ENCODE measurements around the gene MAP3K5. TPM values are rescaled to one million over a fixed set of nuclear protein-coding genes. Genes with fewer than 3 reads are reported as not detected.

The MAP3K5 gene
- total and polyA plus RNA-seq, 2 donors (not counting 1 experiment from before 2014, with no cell fraction given) = 10.9 to 62.6 TPM

DNA sequence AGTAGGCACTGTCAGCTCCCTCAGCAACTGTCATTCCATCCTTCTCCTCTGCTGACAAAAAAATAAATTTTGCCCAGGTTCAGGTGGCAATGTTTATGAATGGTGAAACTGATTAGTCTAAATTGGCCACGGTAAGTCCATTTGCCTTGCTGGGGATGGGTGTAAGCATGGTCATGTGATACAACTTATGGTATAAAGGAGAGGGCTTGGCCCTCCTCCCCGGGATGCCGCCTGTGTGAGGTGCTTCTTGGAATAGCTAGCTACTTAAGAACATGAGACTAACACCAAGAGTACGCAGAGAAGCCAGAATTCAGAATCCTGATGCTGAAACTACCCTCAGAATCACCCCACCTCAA, 147.7 kb downstream of the MAP3K5 start:
- Histone ChIP-seq H3K9ac (ENCODE audit: insufficient read depth, low read length) (no peak overlapping the region), H3K36me3 (ENCODE audit: control insufficient read depth, insufficient read depth, low read length) (no peaks in the 10 kb centered on the region), H3K27me3 (ENCODE audit: control insufficient read depth, insufficient read depth, low read length) (no peaks in the 10 kb centered on the region), H3K9me3 (ENCODE audit: control insufficient read depth, insufficient read depth, low read depth, low read length) (no peaks in the 10 kb centered on the region), H3K4me2 (ENCODE audit: extremely low read depth, insufficient read depth, low read length) (no peak overlapping the region), H3K4me3 (replicated peaks in 1 of 4; ENCODE audit: control extremely low read depth in 1 of 4, insufficient read depth in 1 of 4, low read depth in 3 of 4, low read length in 4 of 4) (no peak overlapping the region), H3K27ac (ENCODE audit: insufficient read depth, low read length) (peak overlapping the region; percentile 22), H3K4me1 (ENCODE audit: control insufficient read depth, extremely low read depth, insufficient read depth, low read length) (peaks cover 8% of the 10 kb centered on the region), H2AFZ (ENCODE audit: low read length) (no peak overlapping the region), H4K20me1 (ENCODE audit: control insufficient read depth, extremely low read depth, insufficient read depth, low read length) (no peaks in the 10 kb centered on the region), H3K79me2 (ENCODE audit: control insufficient read depth, insufficient read depth, low read length) (no peaks in the 10 kb centered on the region)
- TF ChIP-seq, protein P1, sequence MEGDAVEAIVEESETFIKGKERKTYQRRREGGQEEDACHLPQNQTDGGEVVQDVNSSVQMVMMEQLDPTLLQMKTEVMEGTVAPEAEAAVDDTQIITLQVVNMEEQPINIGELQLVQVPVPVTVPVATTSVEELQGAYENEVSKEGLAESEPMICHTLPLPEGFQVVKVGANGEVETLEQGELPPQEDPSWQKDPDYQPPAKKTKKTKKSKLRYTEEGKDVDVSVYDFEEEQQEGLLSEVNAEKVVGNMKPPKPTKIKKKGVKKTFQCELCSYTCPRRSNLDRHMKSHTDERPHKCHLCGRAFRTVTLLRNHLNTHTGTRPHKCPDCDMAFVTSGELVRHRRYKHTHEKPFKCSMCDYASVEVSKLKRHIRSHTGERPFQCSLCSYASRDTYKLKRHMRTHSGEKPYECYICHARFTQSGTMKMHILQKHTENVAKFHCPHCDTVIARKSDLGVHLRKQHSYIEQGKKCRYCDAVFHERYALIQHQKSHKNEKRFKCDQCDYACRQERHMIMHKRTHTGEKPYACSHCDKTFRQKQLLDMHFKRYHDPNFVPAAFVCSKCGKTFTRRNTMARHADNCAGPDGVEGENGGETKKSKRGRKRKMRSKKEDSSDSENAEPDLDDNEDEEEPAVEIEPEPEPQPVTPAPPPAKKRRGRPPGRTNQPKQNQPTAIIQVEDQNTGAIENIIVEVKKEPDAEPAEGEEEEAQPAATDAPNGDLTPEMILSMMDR (conservative IDR thresholded peaks at IDR 0.05 in 1 of 2, IDR thresholded peaks at IDR 0.05 in 1 of 2; ENCODE audit: low read depth in 1 of 2, low read length in 2 of 2) = no peak
- no peak for TF ChIP-seq EZH2 (IDR thresholded peaks at IDR 0.05; ENCODE audit: low read length, missing control alignments)
- no peak for DNase-seq (ENCODE audit: low read depth in 2 of 2)

DNA sequence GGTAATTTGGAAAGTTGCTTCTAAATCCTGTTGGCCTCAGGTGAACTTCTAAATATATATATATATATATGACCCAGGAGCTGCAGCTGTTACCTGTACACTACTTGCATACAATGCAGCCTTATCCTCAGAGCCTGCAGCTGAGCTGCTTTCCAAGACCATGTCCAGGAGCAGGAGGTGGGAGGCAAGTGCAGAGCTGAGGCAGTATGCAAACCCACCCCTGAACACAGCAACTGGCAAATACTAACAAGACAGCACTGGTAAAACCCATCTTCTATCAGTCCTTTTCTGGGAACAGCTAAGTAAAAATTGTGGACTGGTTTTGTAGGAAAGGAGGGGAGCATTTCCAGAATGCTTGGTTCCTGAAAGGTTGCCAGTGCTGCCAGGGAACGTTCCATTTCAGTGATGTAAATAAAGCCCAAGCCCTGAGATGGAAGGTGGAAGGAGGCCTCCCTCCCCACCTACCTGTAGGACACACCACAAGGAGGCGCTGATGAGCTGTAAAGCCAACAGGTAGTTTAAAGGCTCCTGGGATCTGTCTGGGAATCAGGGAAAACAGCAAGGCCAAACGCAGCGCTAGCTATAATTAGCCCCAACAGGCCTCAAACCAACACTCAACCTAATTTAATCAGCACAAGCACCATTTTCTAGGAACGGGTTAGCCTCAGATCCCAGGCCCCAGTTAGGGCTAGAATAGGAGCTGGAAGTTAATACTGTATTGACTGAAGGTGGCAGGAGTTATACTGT, 148.3 kb downstream of the MAP3K5 start:
- no peaks in the 10 kb centered on the region for H3K9me3 ChIP-seq (ENCODE audit: control insufficient read depth, insufficient read depth, low read depth, low read length)
- H3K4me2 ChIP-seq (ENCODE audit: extremely low read depth, insufficient read depth, low read length) = no peak overlapping the region
- H4K20me1 ChIP-seq (ENCODE audit: control insufficient read depth, extremely low read depth, insufficient read depth, low read length) = no peaks in the 10 kb centered on the region
- no peak overlapping the region for H2AFZ ChIP-seq (ENCODE audit: low read length)
- H3K27ac ChIP-seq (ENCODE audit: insufficient read depth, low read length) = peak overlapping the region; percentile 22
- no peaks in the 10 kb centered on the region for H3K79me2 ChIP-seq (ENCODE audit: control insufficient read depth, insufficient read depth, low read length)
- H3K36me3 ChIP-seq (ENCODE audit: control insufficient read depth, insufficient read depth, low read length) = no peaks in the 10 kb centered on the region
- no peaks in the 10 kb centered on the region for H3K27me3 ChIP-seq (ENCODE audit: control insufficient read depth, insufficient read depth, low read length)
- DNase-seq (ENCODE audit: low read depth in 2 of 2) = peak; percentile 84 to 89
- no peak overlapping the region for H3K4me3 ChIP-seq (replicated peaks in 1 of 4; ENCODE audit: control extremely low read depth in 1 of 4, insufficient read depth in 1 of 4, low read depth in 3 of 4, low read length in 4 of 4)
- H3K4me1 ChIP-seq (ENCODE audit: control insufficient read depth, extremely low read depth, insufficient read depth, low read length) = peaks cover 8% of the 10 kb centered on the region
- no peak overlapping the region for H3K9ac ChIP-seq (ENCODE audit: insufficient read depth, low read length)
- no peak for TF ChIP-seq EZH2 (IDR thresholded peaks at IDR 0.05; ENCODE audit: low read length, missing control alignments)
- TF ChIP-seq, protein P1 (conservative IDR thresholded peaks at IDR 0.05 in 1 of 2, IDR thresholded peaks at IDR 0.05 in 1 of 2; ENCODE audit: low read depth in 1 of 2, low read length in 2 of 2) = peak; percentile 90 to 93

DNA sequence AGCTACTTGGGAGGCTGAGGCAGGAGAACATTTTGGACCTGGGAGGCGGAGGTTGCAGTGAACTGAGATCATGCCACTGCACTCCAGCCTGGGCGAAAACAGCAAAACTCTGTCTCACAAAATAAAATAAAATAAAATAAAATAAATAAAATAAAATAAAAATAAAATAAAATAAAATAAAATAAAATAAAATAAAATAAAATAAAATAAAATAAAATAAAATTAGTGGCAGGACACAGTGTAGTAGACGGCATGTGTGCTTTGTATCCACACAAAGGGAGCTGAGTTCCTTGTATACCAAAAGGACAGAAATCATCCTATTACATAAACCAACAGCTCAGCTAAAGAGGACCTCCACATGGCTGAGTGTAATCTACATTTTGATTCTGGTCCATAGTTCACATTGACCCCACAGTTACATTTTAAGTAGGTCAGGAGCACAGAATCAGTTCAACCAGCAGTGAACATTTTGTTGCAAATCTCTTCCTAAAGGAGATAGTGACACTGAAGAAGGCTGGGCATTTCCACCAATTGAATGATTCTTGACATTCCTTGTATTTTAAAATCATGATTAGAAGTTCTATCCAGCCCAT, 150.3 kb downstream of the MAP3K5 start:
- no peak for TF ChIP-seq EZH2 (IDR thresholded peaks at IDR 0.05; ENCODE audit: low read length, missing control alignments)
- TF ChIP-seq, protein P1 (conservative IDR thresholded peaks at IDR 0.05 in 1 of 2, IDR thresholded peaks at IDR 0.05 in 1 of 2; ENCODE audit: low read depth in 1 of 2, low read length in 2 of 2) = no peak
- Histone ChIP-seq H3K4me2 (ENCODE audit: extremely low read depth, insufficient read depth, low read length) (no peak overlapping the region), H4K20me1 (ENCODE audit: control insufficient read depth, extremely low read depth, insufficient read depth, low read length) (no peaks in the 10 kb centered on the region), H2AFZ (ENCODE audit: low read length) (no peak overlapping the region), H3K4me3 (replicated peaks in 1 of 4; ENCODE audit: control extremely low read depth in 1 of 4, insufficient read depth in 1 of 4, low read depth in 3 of 4, low read length in 4 of 4) (no peak overlapping the region), H3K79me2 (ENCODE audit: control insufficient read depth, insufficient read depth, low read length) (no peaks in the 10 kb centered on the region), H3K27me3 (ENCODE audit: control insufficient read depth, insufficient read depth, low read length) (no peaks in the 10 kb centered on the region), H3K27ac (ENCODE audit: insufficient read depth, low read length) (no peak overlapping the region), H3K9me3 (ENCODE audit: control insufficient read depth, insufficient read depth, low read depth, low read length) (no peaks in the 10 kb centered on the region), H3K9ac (ENCODE audit: insufficient read depth, low read length) (no peak overlapping the region), H3K36me3 (ENCODE audit: control insufficient read depth, insufficient read depth, low read length) (no peaks in the 10 kb centered on the region), H3K4me1 (ENCODE audit: control insufficient read depth, extremely low read depth, insufficient read depth, low read length) (peaks cover 1% of the 10 kb centered on the region)
- no peak for DNase-seq (ENCODE audit: low read depth in 2 of 2)
